Measurements from ENCODE around the gene CLEC12A. TPM values are rescaled to one million over a fixed set of nuclear protein-coding genes. Genes with fewer than 3 reads are reported as not detected.

CLEC12A gene
- polyA plus RNA-seq, 2 of the 4 experiments (the other 2 are of a cell fraction), result not detected

GRCh38 chr12:9980126-9980525 lies 8.9 kb downstream of the CLEC12A start:
- peaks cover 6% of the 10 kb centered on the region; the same call in 1 of the 3 replicates for H3K9me3 ChIP-seq
- no peaks in the 10 kb centered on the region for H3K4me1 ChIP-seq
- ChIA-PET POLR2A (no interaction called here), CTCF (no interaction called here)
- ATAC-seq, result no peak
- no peak overlapping the region for H3K27ac ChIP-seq
- no peak overlapping the region for H3K4me2 ChIP-seq
- WGBS (ENCODE audit: missing lambda C conversion rate), result 7% methylated on average over 3 of the region's 3 CpGs
- no peak overlapping the region for H3K4me3 ChIP-seq
- no peak for FAIRE-seq
- DNase-seq (ENCODE audit: low read depth in 1 of 2, low spot score in 1 of 2), result no peak
- TF ChIP-seq ZSCAN20 (CRISPR knock-in tag; IDR thresholded peaks at IDR 0.05) (no peak), PBX3 (IDR thresholded peaks at IDR 0.05) (no peak), FOSB (CRISPR knock-in tag; IDR thresholded peaks at IDR 0.05) (no peak), ATOH8 (CRISPR knock-in tag; IDR thresholded peaks at IDR 0.05; ENCODE audit: low read depth) (no peak), MAZ (IDR thresholded peaks at IDR 0.05; ENCODE audit: borderline replicate concordance, low read depth, low read length) (no peak), POLR2A (IDR thresholded peaks at IDR 0.05; ENCODE audit: low read length) (no peak), EP300 (IDR thresholded peaks at IDR 0.05) (no peak), POLR2AphosphoS2 (conservative IDR thresholded peaks at IDR 0.05; ENCODE audit: low read length) (no peak), BHLHE40 (IDR thresholded peaks at IDR 0.05; ENCODE audit: low read depth, low read length) (no peak), RAD21 (conservative IDR thresholded peaks at IDR 0.05 in 1 of 2, IDR thresholded peaks at IDR 0.05 in 1 of 2) (no peak), CBX8 (IDR thresholded peaks at IDR 0.05) (no peak), PHF8 (IDR thresholded peaks at IDR 0.05; ENCODE audit: borderline replicate concordance, low read depth) (no peak), CTCF (IDR thresholded peaks at IDR 0.05) (no peak), CEBPB (IDR thresholded peaks at IDR 0.05) (no peak), ESRRA (IDR thresholded peaks at IDR 0.05; ENCODE audit: borderline replicate concordance, low read length) (no peak), HEYL (CRISPR knock-in tag; IDR thresholded peaks at IDR 0.05) (no peak), EHF (CRISPR knock-in tag; IDR thresholded peaks at IDR 0.05) (no peak), HDAC2 (IDR thresholded peaks at IDR 0.05) (no peak)

- H3K4me2 ChIP-seq, result no peak overlapping the region
- H3K4me1 ChIP-seq, result no peaks in the 10 kb centered on the region
- no peak for DNase-seq (ENCODE audit: low read depth in 1 of 2, low spot score in 1 of 2)
- no peak for TF ChIP-seq MYC (IDR thresholded peaks at IDR 0.05; ENCODE audit: borderline replicate concordance, low read length)
- no peak for TF ChIP-seq ZC3H11A (IDR thresholded peaks at IDR 0.05)
- H3K9me3 ChIP-seq, result no peaks in the 10 kb centered on the region
- ATAC-seq, result no peak
- POLR2A ChIA-PET, result no interaction called here
- H3K4me3 ChIP-seq, result no peak overlapping the region
- FAIRE-seq, result no peak
- no peak overlapping the region for H3K27ac ChIP-seq
- WGBS (ENCODE audit: missing lambda C conversion rate), result 12% methylated on average over 3 of the region's 3 CpGs
- CTCF ChIA-PET, result no interaction called here
These were observed 20.7 kb downstream of the CLEC12A start for GRCh38 chr12:9991876-9992275.

- FAIRE-seq, result no peak
- no peak overlapping the region for H3K4me2 ChIP-seq
- no peaks in the 10 kb centered on the region for H3K4me1 ChIP-seq
- DNase-seq (ENCODE audit: low read depth in 1 of 2, low spot score in 1 of 2), result no peak
- ChIA-PET CTCF (no interaction called here), POLR2A (no interaction called here)
- H3K9me3 ChIP-seq, result no peaks in the 10 kb centered on the region
- TF ChIP-seq MYC (IDR thresholded peaks at IDR 0.05; ENCODE audit: borderline replicate concordance, low read length), result no peak
- no peak for TF ChIP-seq FOSB (CRISPR knock-in tag; IDR thresholded peaks at IDR 0.05)
- no peak for TF ChIP-seq POLR2A (IDR thresholded peaks at IDR 0.05; ENCODE audit: low read length)
- no peak for TF ChIP-seq TP53 (CRISPR knock-in tag; IDR thresholded peaks at IDR 0.05)
- no peak for TF ChIP-seq KDM1A (IDR thresholded peaks at IDR 0.05; ENCODE audit: low read depth)
- WGBS (ENCODE audit: missing lambda C conversion rate), result 45% methylated on average over 4 of the region's 4 CpGs
- ATAC-seq, result no peak
- H3K4me3 ChIP-seq, result no peak overlapping the region
- H3K27ac ChIP-seq, result no peak overlapping the region
These were observed 21.1 kb downstream of the CLEC12A start for GRCh38 chr12:9992296-9992695.
